IPS DF 4.7 (cell line): Measurements from ENCODE around the gene RCSD1.

Experiments
- DNase-seq: peaks from one replicate; pipeline ENCODE4 v3.0.0-alpha.2; 2013; ENCODE audit warnings: low spot score; ENCODE audit errors: extremely low read depth

RCSD1 gene

DNA sequence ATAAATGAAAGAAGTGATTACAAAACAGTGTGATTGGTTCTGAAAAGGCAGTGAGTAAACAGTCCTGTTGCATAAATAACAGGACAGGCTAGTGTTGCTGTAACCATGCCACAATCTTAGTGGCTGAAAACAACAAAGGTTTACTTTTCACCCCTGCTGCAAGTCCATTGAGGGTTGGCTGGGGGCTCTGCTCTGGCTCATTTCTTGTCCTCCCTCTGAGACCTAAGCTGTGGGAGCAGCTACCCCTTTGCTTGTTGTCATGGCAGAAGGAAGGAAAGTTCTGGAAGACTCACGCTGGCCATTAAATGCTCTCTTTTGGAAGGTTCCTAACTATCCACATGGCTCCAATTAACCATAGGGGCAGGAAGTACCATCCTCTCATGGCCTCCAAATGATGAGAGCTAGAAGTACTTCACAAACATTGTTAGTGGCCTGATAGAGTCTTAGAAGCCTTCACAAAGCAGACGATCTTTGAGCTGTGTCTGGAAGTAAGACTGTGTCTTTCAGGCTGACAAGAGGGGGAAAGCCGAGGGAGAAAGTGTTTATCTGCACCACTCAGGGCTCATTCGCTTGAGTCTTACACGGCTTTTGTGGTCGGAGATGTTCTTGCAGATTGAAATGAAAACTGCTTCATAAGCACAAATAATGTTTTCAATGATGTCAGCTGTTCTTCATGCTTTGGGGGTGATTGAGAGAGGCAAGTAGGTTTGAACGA, 11.9 kb downstream of the RCSD1 start:
- no peak for DNase-seq

DNA sequence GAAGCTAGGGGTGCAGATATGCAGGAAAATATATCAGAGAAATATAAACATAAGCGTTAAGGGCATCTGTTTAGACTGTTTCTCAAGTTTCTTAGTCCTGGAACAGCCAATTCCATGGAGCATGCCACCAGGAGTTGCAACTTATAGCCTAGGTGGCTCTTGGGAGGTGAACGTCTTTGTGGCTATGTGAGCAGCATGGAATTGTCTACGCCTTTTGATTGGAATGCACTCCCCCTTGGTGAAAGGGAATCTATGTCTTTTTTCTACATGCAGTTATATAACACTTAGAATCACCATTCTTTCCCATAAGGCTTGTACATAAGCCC, 12.4 kb downstream of the RCSD1 start:
- no peak for DNase-seq

- DNase-seq, result no peak
Observed at GRCh38 chr1:167643441-167643840, 13.4 kb downstream of the RCSD1 start.

DNA sequence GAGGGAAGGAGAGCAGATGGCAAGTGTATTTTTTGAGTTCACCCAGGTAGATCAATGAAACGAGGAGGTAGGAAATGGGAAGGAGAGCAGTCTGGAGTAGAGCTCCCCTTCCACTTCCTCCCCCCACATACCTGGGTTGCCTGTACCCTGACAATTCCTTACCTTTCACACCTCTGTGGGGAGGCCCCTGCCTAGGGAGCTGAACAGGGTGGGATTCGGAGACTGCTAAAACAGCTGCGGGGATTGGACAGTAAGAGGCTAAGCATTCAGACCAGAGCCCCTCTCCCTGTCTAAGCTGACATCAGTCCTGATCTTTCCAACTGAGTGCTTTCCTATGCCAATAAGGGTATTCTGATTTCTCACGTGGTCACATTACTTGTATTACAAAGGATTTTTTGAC, 14.5 kb downstream of the RCSD1 start:
- DNase-seq, result no peak

GRCh38 chr1:167645140-167645541, 15.1 kb downstream of the RCSD1 start:
- DNase-seq, result no peak

DNA sequence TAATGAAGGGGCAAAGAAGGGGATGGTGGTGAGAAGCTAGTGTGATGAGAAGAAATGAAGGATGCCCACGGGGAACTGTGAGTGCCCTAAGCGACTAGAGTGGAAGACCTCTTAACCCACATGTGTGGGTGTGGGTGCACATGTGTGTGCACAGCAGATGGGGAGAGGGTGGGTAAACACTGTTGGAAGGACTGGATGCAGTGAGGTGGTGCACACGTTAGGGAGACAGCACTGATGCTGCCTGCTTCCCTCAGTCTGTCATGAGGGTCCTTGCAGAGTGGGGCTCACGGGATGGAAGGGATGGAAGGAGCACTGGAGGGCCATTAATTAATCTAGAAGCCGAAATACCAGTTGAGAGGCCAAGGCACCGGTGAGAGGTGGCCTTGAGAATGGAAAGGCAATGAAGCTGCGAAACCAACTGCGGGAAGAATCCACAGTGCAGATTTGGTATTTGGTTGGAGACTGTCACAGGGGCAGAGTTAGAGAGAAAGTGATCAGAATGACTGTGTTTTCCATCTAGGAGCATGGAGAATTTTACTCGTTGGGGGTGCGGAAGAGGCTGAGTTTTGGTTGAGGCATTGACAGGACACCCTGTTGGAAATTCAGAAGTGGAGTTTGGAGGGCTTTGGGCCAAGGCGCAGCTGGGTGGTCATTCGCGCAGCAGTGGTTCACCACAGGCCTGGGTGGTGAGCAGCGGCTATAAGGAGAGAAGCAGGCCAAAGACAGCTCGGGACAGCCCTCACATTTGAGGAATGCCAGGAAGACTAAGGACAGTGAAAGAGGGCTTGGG, 15.8 kb downstream of the RCSD1 start:
- no peak for DNase-seq

- no peak for DNase-seq
Observed at GRCh38 chr1:167648252-167648849, 18.3 kb downstream of the RCSD1 start.

- no peak for DNase-seq
Observed at GRCh38 chr1:167648978-167649744, 19.1 kb downstream of the RCSD1 start.

DNA sequence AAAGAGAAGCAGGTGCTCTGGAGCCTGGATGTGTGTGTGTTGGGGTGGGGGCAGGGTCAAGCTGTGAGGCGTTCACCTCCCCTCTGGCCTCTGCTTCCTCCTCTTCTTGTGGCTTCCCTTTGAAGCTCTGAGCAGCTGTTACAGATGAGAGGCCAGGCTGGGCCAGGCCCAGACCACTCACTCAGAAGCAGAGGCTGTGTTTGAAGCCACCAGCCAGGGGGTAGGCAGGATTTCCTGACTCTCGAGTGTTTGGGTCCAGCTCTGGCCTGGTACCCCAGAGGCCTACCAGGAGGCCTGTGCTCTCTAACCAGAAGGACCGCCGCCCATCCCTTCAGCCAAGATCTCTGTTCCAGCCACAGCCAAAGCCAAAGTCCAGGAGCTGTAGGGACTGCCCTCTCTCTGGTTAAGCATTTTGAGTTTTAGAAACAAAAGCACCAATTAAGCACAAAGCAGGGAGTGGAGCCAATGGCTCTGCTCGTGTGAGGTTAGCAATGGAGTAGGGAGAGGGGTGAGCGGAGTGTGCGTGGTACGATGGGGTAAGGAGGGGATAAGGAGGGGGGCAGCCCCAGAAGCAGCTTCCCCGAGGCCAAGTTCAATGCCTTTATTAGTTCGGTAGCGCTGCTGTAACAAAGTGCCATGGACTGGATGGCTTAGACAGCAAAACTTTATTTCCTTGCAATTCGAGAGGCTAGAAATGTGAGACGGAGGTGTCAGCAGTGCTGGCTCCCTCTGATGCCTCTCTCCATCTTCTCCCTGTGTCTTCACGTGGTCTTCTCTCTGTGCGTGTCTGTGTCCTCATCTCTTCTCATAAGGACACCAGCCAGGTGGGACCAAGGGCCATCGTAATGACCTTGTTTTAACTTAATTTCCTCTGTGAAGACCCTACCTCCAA, 20.5 kb downstream of the RCSD1 start:
- no peak for DNase-seq

DNA sequence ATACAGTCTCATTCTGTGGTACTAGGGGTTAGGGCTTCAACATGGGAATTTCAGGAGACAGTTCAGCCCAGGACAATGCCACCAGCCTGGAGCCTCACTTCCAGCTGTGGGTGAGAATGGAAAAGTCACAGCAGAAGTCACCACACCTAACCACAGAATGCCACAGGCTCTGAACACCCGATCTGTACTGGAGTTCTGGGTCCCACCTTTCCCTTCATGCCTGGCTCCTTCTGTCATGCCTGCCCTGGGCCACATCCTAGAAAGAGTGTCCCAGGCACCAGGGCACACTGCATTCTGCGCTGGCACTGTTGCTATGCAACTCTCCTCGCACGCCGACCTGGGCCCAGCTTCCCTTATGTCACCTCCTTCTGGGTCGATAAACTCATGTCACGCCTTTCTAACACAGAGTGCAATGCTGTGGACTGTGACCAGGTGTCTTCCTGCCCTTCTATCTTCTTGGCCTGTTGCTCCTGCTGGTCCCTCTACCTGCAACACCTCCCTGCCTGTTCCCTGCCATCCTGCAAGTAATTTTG, 21.2 kb downstream of the RCSD1 start:
- no peak for DNase-seq

DNA sequence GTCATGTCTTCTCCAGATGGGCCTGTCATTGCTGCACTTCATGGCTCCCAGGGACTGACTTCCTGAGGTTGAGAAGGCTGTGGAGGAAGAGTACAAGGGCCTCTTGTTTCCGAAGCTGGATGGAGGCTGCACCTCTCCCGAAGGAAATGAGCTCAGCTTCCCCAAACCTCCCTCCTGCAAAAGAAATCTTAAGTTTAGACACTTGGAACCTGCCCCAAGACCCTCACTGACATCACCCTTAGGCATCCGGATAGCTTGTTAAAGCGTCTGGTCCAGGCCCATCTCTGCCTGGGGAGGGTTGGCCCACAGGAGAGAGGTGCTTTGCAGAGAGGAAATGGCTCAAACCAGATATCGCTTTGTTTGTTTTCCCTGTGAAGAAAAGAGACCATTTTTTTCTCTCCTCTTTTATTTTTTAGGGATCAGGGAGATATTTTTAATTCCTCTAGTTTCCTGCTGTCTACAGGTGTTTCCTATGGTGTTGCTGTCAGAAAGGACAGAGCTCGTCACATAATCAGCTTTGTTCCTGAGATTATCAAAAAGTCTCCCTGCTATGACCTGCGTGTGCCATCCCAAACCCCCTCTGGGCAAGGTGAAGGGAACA, 25.0 kb downstream of the RCSD1 start:
- DNase-seq, result no peak

GRCh38 chr1:167656657-167657056, 26.6 kb downstream of the RCSD1 start:
- no peak for DNase-seq

GRCh38 chr1:167658574-167659328, 28.7 kb downstream of the RCSD1 start:
- DNase-seq, result no peak

- DNase-seq, result no peak
Observed at GRCh38 chr1:167659450-167659849, 29.4 kb downstream of the RCSD1 start.

DNA sequence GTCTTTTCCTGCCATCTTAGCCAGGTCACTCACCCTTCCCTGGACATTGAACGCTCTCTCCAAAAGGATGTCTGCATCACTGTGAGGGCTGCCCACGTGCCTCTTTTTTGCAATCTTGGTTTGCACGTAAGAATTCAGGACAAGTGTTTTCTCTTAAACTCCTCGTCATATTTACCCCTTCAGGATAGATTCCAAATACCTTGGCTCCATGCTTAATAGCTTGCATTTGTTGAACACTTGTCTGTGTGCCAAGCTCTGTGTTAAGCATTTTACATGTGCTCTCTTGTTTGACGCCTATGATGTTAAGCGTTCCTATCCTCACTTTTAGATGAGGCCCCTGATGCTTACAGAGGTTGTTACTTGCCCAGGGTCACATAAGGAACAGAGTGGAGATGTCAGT, 29.8 kb downstream of the RCSD1 start:
- DNase-seq, result no peak

DNA sequence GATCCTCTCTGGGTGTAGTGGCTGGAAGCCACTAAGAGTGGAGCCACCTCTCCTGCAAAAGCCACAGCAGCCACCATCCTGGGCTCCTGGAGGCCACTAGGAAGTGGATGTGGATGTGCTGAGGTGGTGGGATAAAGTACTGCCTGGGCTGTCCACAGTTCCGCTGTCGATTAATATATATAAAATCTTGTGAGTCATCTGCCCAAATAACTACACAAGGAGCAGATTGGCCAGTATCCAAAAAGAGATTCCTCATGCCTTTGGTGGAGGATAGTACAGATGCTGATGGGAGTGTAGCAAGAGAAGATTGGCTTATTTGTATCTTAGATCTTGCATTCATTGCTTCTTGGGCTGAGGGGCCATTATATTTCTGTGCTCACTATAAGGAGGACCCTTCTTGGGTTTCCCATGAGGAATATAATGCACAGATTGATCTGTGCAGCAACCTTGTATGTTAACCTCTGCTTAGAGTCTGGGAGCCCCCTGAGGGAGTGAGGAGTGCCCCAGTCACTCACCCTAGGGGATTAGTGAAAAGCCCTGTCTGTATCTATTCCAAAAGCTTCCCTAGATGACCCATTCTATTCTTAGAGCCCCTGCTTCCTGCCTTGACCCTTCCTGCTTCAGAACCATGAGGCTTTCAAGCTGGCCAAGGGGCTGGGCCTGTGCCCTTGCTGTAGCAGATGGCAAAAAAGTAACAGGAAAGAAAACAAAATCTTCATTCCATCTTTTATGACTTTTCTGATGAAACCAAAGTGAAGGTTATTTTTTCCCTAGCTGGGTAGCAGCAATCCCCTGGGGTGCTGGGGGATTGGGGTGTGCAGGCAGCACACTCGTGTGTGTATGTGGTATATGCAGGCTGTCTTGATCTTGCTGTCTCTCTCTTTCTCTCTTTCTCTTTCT, 31.7 kb downstream of the RCSD1 start:
- no peak for DNase-seq

GRCh38 chr1:167663002-167663772, 33.2 kb downstream of the RCSD1 start:
- no peak for DNase-seq

GRCh38 chr1:167665469-167665868, 35.4 kb downstream of the RCSD1 start:
- DNase-seq, result no peak
